ENCODE measurements around the gene NRXN3. TPM values are rescaled to one million over a fixed set of nuclear protein-coding genes. Genes with fewer than 3 reads are reported as not detected.

Gene NRXN3
- total and polyA plus RNA-seq, 2 experiments from 2014 or later: 5.7 to 7.1 TPM

DNA sequence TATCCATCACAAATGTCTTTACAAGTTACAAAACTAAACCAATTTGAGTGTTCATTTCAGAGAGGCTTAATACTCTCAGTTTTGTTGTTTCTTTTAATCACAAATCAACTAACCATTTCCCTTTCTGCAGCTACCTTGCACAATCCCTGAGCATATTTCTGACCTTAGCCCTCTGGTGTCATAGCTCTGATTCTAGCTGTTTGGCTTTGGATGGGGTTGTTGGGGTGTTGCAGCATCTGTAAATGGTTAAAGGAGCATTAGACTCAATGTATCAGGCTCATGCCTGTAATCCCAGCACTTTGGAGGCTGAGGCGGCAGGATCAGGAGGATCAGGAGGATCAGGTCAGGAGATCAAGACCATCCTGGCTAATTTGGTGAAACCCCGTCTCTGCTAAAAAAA, 461.4 kb downstream of the NRXN3 start:
- Histone ChIP-seq H4K20me1 (ENCODE audit: insufficient read depth, poor library complexity, severe bottlenecking) (no peaks in the 10 kb centered on the region), H3K9me3 (ENCODE audit: low read depth) (no peaks in the 10 kb centered on the region), H3K4me1 (ENCODE audit: insufficient read depth) (no peaks in the 10 kb centered on the region), H3K36me3 (replicated peaks; ENCODE audit: insufficient read depth, low read depth) (no peaks in the 10 kb centered on the region), H3K4me3 (no peak overlapping the region), H2AFZ (no peak overlapping the region), H3K79me2 (no peaks in the 10 kb centered on the region), H3K27me3 (no peaks in the 10 kb centered on the region), H3K9me2 (replicated peaks; ENCODE audit: insufficient read depth) (no peaks in the 10 kb centered on the region), H3K4me2 (no peak overlapping the region), H3K27ac (no peak overlapping the region)
- WGBS (ENCODE audit: low lambda C conversion rate, missing lambda C conversion rate): 49% methylated on average over 2 of the region's 2 CpGs
- no peak for DNase-seq (ENCODE audit: low spot score)
- TF ChIP-seq EZH2phosphoT487 (IDR thresholded peaks at IDR 0.05; ENCODE audit: low read depth, severe bottlenecking, unreplicated experiment): no peak
- TF ChIP-seq EZH2 (IDR thresholded peaks at IDR 0.05; ENCODE audit: borderline replicate concordance): no peak
- TF ChIP-seq, protein P1, sequence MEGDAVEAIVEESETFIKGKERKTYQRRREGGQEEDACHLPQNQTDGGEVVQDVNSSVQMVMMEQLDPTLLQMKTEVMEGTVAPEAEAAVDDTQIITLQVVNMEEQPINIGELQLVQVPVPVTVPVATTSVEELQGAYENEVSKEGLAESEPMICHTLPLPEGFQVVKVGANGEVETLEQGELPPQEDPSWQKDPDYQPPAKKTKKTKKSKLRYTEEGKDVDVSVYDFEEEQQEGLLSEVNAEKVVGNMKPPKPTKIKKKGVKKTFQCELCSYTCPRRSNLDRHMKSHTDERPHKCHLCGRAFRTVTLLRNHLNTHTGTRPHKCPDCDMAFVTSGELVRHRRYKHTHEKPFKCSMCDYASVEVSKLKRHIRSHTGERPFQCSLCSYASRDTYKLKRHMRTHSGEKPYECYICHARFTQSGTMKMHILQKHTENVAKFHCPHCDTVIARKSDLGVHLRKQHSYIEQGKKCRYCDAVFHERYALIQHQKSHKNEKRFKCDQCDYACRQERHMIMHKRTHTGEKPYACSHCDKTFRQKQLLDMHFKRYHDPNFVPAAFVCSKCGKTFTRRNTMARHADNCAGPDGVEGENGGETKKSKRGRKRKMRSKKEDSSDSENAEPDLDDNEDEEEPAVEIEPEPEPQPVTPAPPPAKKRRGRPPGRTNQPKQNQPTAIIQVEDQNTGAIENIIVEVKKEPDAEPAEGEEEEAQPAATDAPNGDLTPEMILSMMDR (IDR thresholded peaks at IDR 0.05; ENCODE audit: poor library complexity): no peak

DNA sequence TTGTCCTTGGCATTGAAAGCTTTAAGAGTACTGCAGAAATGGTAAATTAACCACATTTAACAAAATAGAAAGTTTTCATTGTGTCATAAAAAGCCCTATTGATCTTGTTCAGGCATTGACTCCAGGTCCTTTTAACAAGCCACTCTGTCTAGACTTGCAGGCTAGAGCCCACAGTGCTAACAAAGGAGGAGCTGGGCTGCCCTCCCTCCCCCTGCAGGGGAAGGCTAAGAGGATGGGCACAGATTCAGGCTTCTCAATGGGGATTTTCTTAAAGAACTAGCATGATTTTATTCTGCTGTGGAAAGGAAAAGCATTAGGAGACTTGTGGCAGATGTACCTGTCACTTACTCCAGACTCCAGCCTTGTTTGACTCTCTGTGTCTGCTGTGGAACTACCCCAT, 463.6 kb downstream of the NRXN3 start:
- no peaks in the 10 kb centered on the region for H3K4me1 ChIP-seq (ENCODE audit: insufficient read depth)
- H3K27me3 ChIP-seq: no peaks in the 10 kb centered on the region
- no peak for TF ChIP-seq EZH2phosphoT487 (IDR thresholded peaks at IDR 0.05; ENCODE audit: low read depth, severe bottlenecking, unreplicated experiment)
- TF ChIP-seq EZH2 (IDR thresholded peaks at IDR 0.05; ENCODE audit: borderline replicate concordance): no peak
- no peak for DNase-seq (ENCODE audit: low spot score)
- H3K9me3 ChIP-seq (ENCODE audit: low read depth): no peaks in the 10 kb centered on the region
- H3K79me2 ChIP-seq: no peaks in the 10 kb centered on the region
- H3K27ac ChIP-seq: no peak overlapping the region
- H3K4me2 ChIP-seq: no peak overlapping the region
- H4K20me1 ChIP-seq (ENCODE audit: insufficient read depth, poor library complexity, severe bottlenecking): no peaks in the 10 kb centered on the region
- no peaks in the 10 kb centered on the region for H3K9me2 ChIP-seq (replicated peaks; ENCODE audit: insufficient read depth)
- no peak overlapping the region for H3K4me3 ChIP-seq
- no peaks in the 10 kb centered on the region for H3K36me3 ChIP-seq (replicated peaks; ENCODE audit: insufficient read depth, low read depth)
- H2AFZ ChIP-seq: no peak overlapping the region

- H3K9me2 ChIP-seq (replicated peaks; ENCODE audit: insufficient read depth): no peaks in the 10 kb centered on the region
Observed at GRCh38 chr14:78637489-78637888, 467.3 kb downstream of the NRXN3 start.

DNA sequence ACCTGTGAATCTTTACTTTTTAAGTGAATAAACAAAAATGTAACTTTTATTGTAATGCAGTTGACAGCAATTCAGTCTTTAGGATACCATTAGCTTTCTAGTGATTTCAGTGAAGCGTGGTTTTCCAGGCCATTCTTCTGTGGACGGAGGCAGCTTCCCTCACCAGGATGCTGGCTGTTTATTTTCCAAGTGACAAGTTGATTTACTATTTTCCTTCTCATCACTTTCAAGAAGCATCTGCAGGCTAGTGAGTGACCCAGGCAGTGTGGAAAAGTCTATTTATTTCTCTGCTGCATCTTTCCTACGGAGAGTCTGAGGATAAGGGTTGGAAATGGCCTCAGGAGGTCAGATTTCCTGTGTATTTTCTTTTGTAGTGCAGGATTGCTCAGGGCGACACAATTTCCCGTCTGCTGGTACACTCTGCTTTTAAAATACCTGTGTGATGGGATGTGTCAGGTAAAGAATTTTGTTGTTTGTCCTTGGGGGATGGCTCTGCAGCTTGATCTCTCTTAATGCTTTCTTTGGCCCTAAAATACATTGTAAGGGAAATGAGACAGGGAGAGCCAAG, 467.8 kb downstream of the NRXN3 start:
- TF ChIP-seq EZH2phosphoT487 (IDR thresholded peaks at IDR 0.05; ENCODE audit: low read depth, severe bottlenecking, unreplicated experiment): no peak
- TF ChIP-seq EZH2 (IDR thresholded peaks at IDR 0.05; ENCODE audit: borderline replicate concordance): no peak
- TF ChIP-seq, protein P1 (IDR thresholded peaks at IDR 0.05; ENCODE audit: poor library complexity): no peak
- 39% methylated on average over 5 of the region's 5 CpGs for WGBS (ENCODE audit: low lambda C conversion rate, missing lambda C conversion rate)
- DNase-seq (ENCODE audit: low spot score): no peak
- H3K9me3 ChIP-seq (ENCODE audit: low read depth): no peaks in the 10 kb centered on the region
- no peaks in the 10 kb centered on the region for H3K79me2 ChIP-seq
- no peak overlapping the region for H3K27ac ChIP-seq
- H2AFZ ChIP-seq: no peak overlapping the region
- no peaks in the 10 kb centered on the region for H4K20me1 ChIP-seq (ENCODE audit: insufficient read depth, poor library complexity, severe bottlenecking)
- H3K4me1 ChIP-seq (ENCODE audit: insufficient read depth): no peaks in the 10 kb centered on the region
- H3K9me2 ChIP-seq (replicated peaks; ENCODE audit: insufficient read depth): no peaks in the 10 kb centered on the region
- no peaks in the 10 kb centered on the region for H3K36me3 ChIP-seq (replicated peaks; ENCODE audit: insufficient read depth, low read depth)
- no peak overlapping the region for H3K4me2 ChIP-seq
- no peaks in the 10 kb centered on the region for H3K27me3 ChIP-seq
- H3K4me3 ChIP-seq: no peak overlapping the region

More at GRCh38 chr14:78637489-78637888, 467.3 kb downstream of the NRXN3 start:
- Histone ChIP-seq H3K4me3 (no peak overlapping the region), H3K4me2 (no peak overlapping the region), H3K27me3 (no peaks in the 10 kb centered on the region), H4K20me1 (ENCODE audit: insufficient read depth, poor library complexity, severe bottlenecking) (no peaks in the 10 kb centered on the region), H3K36me3 (replicated peaks; ENCODE audit: insufficient read depth, low read depth) (no peaks in the 10 kb centered on the region), H3K27ac (no peak overlapping the region), H2AFZ (no peak overlapping the region), H3K4me1 (ENCODE audit: insufficient read depth) (no peaks in the 10 kb centered on the region), H3K79me2 (no peaks in the 10 kb centered on the region), H3K9me3 (ENCODE audit: low read depth) (no peaks in the 10 kb centered on the region)
- no peak for TF ChIP-seq EZH2 (IDR thresholded peaks at IDR 0.05; ENCODE audit: borderline replicate concordance)
- TF ChIP-seq EZH2phosphoT487 (IDR thresholded peaks at IDR 0.05; ENCODE audit: low read depth, severe bottlenecking, unreplicated experiment): no peak
- TF ChIP-seq, protein P1 (IDR thresholded peaks at IDR 0.05; ENCODE audit: poor library complexity): no peak
- WGBS (ENCODE audit: low lambda C conversion rate, missing lambda C conversion rate): 73% methylated on average over 2 of the region's 2 CpGs
- DNase-seq (ENCODE audit: low spot score): no peak
